Stimulated activated CD8-positive, alpha-beta memory T cell treated with anti-CD3 and anti-CD28 coated beads, Interleukin-7, amount 100 ng/mL, for 24 hours (primary cell): ENCODE results near the gene NT5E.

Experiments used
- DNase-seq: peaks from one replicate; pipeline ENCODE4 v3.0.0-alpha.2; 2020; ENCODE audit warnings: low read depth

NT5E gene

DNA sequence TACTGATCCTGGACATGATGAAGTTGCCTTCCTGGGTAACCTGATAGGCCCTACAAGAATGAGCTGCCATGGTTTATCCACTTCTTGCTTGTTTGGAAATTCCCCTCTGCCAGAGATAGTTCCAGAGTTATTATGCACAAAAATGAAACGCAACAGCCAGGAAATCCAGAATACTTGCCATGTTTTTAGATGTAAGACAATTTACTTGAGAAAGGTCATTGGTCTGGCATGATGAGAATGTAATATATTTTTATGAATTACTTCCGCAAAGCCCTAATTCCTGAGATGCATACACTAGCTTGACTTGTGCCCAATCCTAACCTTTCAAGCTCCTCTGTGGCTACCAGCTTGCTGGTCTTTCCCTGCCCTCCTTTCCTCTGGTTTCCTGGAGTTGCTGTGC lies 27.9 kb upstream of the NT5E start:
- DNase-seq = no peak

DNA sequence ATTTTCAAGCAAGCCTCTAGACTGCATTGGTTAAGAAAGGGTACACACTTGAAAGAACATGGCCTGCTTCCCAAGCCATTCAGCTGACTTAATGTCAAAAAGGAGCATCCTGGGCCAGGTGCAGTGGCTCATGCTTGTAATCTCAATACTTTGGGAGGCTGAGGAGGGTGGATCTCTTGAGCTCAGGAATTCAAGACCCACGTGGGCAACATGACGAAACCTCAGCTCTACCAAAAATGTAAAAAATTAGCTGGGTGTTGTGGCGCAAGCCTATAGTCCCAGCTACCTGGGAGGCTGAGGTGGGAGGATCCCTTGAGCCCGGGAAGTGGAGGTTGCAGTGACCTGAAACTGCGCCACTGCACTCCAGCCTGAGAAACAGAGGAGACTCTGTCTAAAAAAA lies 26.9 kb upstream of the NT5E start:
- DNase-seq = no peak

DNA sequence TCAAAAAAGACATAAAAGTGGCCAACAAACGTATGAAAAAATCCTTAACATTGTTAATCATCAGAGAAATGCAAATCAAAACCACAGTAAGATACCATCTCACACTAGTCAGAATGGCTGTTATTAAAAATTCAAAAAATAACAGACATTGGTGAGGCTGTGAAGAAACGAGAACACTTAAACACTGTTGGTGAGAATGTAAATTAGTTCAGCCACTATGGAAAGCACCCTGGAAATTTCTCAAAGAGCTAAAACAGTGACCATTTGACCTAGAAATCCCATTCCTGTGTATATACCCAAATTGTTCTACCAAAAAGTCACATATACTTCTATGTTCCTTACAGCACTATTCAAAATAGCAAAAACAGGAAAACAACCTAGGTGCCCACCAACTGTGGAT lies 24.9 kb upstream of the NT5E start:
- DNase-seq = no peak

DNA sequence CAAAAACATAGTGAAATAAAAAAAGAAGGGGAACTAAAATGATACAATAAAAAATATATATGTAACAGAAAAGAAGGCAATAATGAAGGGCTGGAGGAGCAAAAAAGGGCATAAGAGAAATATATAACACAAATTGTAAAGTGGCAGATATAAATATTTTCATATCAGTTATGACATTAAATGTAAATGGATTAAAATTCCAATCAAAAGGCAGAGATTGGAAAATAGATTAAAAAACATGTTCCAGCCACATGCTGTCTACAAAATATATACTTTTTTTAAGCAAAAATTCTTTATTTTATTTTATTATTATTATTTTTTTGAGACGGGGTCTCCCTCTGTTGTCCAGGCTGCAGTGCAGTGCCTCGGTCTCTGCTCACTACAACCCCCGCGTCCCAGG lies 23.9 kb upstream of the NT5E start:
- no peak for DNase-seq

DNA sequence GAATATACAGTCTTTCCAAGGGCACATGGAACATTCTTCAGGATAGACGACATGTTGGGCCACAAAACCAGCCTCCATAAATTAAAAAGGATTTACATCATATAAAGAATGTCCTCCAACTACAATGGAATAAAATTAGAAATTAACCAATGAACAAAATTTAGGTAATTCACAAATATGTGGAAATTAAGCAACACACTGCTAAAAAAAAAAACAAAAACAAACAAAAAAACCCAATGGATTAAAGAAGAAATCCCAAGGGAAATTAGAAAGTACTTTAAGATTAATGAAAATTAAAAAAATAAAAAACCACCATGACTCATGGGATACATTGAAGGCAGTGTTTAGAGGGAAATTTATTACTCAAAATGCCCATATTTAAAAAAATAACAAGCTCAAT lies 21.4 kb upstream of the NT5E start:
- no peak for DNase-seq

DNA sequence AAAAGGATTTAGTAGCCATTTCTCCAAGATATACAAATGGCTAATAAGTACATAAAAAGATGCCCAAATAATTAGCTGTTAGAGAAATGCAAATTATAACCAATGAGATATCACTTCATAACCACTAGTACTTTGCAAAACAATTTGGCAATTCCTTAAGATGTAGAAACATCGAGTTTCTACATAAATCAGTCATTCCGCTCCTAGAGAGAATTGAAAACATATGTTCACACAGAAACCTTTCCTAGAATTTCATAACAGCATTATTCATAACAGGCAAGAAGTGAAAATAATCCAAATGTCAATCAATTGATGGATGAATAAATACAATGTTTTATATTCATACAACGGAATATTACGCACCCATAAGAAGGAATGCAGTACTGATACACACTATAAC lies 20.5 kb upstream of the NT5E start:
- DNase-seq = no peak

DNA sequence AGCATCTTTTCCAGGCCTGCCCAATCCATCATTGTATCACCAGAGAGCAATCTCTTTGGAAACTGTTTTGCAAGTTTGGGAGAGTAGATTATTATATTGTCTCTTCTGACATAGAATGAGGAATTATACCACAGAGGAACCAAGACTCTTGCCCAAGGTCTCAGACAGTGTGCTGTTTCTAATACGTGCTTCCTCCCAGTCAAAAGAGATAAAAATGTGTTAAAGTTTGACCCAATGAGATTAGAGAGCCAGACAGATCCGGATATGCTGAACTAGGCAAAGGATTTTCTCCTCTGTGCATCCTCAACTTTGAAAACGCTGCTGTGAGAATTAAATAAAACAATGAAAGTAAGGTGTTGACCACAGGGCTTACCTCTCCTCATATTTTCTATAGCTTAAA lies 18.6 kb upstream of the NT5E start:
- no peak for DNase-seq

DNA sequence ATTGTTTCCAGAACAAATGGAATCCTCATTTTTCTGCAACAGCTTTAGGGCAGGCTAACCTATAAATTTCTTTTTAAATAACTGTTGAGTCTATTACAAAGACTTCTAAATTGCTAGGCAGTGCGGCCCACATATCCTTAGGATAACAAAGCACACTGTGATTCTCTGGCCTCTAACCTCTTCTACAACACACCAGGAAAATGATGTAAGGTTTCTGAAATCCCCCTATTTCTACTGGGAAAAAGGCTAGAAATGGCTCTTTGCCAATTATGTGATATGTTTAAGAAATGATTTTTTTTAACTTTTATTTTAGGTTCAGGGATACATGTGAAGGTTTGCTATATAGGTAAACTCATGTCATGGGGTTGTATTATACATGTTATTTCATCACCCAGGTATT lies 17.3 kb upstream of the NT5E start:
- DNase-seq = no peak

DNA sequence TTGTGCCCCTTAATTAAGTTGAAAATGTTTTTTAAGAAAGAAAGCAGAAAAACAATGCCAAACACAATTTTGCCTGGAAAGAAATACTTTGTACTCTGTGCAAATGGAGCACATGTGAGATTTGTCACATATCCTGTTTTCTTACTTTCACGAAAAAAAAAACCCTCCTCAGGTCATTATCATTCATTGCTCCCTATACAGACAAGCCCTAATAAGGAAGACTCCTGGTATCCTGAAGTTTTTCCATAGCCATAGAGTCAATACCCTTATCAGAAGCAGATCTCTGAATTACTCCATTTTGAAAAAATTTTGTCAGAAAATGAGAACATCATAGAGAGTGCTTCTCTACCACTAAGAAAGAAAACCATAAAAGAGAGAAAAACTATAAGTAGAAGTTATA lies 14.0 kb upstream of the NT5E start:
- no peak for DNase-seq

DNA sequence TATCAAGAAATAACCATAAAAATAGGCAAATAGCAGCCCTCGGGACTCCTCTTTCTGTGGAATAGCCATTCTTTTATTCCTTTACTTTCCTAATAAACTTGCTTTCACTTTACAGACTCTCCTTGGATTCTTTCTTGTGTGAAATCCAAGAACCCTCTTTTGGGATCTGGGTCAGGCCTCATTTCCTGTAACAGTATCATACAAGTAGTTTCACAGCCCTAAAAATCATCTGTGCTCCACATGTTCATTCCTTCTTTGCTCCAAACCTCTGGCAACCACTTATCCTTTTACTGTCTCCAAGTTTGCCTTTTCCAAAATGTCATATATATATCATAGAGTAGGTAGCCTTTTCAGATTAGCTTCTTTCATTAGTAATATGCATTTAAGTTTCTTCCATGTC lies 13.5 kb upstream of the NT5E start:
- no peak for DNase-seq

DNA sequence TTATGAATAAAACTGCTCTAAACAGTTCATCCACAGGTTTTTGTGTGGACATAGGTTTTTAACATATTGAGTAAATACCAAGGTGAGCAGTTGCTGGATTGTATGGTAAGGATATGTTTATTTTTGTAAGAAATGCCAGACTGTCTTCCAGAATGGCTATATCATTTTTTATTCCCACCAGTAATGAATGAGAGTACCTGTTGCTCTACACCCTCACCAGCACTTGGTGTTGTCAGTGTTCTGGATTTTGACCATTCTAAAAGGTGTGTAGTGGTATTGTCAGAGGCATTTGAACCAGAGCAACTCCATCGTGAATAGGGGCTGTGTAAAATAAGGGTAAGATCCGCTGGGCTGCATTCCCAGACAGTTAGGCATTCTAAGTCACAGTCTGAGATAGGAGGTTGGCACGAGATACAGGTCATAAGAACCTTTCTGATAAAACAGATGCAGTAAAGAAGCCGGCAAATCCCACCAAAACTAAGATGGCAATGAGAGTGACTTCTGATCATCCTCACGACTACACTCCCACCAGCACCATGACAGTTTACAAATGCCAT lies 12.9 kb upstream of the NT5E start:
- DNase-seq = no peak

DNA sequence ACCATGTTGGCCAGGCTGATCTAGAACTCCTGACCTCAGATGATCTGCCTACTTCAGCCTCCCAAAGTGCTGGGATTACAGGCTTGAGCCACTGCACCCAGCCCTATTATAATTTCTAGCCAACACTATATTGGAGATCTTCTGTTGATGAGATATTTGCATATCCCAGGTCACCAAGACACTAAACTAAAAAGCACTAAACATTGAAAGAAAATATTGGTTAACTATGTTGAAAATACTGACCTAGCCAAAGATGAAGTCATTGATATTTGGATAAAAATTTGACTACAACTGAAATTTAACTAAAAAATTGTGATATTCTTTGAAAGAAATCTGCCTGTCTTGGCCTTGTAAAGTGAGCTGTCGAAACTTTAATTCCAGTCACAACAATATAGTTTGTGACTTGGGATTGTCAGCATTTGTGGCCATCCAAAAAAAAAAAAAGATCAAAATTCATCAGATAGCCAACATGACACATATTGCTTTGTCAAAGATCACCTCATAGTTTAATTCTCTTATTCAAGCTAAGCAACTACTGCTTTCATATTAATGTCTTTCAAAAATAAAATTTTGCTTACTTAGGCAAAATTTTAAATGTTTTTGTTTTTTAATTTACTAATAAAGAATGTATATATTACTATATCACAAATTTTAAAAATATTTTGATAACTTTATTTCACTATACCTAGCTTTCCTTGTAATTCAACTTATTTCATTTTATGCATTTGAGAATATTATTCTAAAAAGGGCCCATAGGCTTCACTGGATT lies 6.3 kb upstream of the NT5E start:
- no peak for DNase-seq

DNA sequence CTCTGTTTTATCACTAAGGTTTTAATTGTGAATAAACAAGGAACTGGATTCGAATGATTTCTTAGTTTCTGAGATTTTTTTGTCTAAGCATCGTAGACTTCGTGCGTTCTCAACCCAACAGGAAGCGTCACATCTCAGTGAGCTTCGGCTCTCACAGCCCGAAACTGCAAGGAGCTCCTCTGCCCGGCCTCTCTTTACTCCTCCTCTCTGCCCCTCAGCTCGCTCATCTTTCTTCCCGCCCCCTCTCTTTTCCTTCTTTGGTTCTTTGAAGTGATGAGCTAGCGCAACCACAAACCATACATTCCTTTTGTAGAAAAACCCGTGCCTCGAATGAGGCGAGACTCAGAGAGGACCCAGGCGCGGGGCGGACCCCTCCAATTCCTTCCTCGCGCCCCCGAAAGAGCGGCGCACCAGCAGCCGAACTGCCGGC lies 480 bp upstream of the NT5E start:
- DNase-seq = no peak

DNA sequence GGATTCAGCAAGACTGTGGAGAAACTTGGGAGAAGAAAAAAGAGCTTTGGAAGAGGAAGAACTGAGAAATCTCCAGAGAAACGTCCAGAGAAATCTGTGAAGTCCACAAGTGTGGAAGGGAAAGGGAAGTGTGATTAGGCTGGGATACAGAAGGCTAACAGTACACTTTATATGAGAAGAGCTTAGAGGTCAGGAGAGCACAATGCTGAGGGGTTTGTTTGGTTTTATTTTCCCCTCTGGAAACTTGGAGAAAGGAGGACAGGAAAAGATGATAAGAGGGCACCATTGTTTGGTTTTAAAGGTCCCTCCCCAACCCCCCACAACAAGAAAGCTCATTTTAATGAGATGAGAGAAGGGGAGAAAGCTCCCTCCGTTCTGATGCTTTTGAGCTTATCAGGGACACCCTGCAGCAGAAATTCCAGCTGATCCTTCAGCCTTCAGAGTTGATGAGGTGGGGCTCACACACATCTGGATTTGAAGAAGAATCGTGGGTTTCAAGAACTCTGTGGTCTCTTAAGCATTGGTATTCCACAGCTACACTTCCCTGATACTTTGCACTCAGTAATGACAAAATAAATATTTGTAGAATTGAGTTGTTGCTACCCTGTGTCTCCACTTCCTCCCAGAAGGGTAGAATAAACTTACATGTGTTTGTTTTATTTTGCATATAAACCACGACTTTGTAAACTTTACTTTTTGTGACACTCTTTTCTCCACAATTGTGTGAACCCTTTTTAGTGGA lies 1.9 kb downstream of the NT5E start:
- no peak for DNase-seq

DNA sequence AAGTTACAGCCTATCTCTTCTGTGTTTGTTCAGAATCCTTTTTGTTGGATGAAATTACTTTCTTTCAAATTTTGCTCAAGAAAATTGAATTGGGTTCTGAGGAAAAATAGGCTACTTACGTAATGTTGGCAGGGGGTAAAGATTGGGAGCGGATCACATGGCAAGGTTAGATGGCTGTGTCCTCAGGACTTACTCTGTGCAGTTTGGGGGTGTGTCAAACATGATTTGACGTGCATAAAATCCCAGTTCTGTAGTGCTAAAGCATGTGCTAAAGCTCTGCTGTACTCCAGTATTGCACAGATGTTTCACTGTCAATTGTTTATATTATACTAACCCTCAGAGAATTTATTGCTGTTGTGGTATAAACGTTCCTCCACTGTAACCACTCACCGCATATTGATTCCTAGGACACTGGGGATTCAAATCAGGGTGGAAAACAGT lies 2.6 kb downstream of the NT5E start:
- no peak for DNase-seq

DNA sequence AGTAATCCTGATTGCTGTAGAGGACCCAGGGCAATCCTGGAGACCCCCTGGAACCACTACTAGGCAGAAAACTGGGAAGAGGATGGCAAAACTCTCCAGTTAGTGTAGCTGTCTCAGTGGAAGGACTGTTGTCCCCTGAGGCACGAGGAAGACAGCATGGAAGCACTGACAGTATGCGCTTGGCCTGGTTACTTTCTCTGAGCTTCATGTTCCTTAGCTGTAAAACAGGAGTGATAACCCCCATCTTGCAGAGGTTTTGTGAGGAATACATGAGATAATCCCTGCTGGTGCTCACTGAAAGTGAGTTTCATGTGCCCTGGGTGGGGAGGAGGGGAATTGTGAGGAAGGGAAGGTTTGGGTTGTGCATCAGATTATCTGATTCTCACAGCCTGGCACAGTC lies 3.2 kb downstream of the NT5E start:
- no peak for DNase-seq

DNA sequence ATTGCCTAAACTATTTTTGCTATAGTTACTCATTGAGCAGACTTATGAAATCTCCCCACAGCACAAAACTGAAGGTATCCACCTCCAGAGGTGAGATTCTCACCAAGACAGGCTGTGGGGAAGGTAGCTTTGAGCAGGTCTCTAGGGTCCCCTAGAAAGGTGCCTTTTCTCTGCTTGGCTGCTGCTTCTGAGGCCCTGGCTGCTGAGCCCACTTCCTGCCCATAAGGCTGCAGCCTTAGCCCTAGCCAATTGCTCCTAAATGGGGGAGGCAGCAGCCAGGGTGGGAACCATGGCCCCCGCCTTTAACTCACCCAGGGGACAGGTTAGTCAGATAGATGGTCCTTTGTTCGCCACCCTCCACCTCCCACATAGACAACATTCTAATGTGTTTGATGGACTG lies 3.6 kb downstream of the NT5E start:
- no peak for DNase-seq

DNA sequence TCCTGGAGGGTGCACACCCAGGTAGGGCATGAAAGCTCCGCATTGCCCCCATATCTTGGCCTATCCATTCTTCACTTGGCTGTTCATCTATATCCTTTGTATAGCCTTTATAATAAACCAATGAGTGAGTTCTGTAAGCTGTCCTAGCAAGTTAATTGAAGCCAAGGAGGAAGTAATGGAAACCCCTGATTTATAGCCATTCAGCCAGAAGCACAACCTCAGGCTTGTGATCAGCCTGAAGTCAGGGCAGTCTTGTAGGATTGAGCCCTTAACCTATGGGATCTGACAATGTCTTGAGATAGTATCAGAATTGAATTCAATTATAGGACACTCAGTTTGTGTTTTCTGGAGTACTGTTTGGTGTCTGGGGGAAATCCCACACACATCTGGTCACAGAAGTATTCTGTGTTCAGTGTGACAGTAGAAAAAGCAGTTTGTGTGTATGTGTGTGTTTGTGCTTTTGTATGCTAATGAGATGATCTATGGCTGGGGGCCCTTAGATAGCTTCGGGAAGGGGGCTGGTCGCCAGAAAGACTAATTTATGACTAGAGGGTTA lies 5.7 kb downstream of the NT5E start:
- DNase-seq = no peak

DNA sequence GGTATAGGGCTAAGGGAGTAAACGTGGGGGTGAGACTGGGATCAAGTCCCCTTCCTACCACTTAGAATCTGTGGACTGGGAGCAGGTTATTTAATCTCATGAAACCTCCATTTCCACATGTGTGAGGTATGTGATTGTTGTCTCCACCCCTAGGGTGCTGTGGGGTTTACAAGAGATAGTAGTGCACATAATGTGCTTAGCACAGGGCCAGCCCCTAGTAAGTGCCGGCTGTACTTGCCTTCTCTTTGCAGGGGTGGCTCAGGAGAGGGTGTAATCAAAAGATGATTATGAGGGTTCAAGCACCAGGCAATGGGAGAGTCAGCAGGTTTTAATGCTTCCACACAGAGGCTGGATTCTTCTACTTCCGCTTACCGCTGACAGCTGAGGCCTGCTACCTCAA lies 6.9 kb downstream of the NT5E start:
- no peak for DNase-seq

DNA sequence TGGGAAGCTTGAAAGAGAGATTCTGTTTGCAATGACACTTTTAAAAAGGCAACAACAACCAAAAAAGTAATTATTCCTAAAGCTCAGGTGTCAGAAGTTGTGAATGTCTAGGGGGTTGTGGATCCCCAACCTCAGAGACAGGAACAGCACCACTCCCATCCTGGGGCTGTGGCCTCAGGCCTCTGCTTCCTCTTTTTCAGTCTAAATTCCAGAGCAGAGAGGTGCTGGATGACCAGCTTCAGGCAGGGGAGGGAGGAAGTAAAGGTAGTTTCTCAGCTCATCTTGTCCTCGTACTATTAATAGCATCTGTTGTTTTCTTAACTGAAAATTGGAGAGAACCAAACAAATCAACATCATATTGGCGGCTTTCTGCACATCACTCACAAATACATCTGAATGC lies 8.3 kb downstream of the NT5E start:
- DNase-seq = no peak

DNA sequence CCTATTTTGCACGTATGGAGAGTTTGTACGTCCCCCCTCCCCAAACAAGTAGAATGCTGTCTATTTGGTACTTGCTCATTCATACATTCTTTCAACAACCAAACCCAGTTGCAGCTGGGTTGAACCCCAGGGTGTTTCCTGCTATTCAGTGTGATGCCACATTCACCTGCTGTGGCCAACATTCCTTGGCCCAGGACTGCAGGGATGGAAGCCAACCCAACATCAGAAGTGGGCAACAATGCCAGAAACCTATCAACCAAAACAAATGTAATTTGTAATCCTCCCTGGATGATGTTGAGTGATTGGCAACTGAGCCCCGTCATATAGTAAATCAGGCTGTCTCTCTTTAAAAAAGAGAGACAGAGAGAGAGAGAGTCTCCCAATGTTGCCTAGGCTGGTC lies 8.9 kb downstream of the NT5E start:
- DNase-seq = no peak

DNA sequence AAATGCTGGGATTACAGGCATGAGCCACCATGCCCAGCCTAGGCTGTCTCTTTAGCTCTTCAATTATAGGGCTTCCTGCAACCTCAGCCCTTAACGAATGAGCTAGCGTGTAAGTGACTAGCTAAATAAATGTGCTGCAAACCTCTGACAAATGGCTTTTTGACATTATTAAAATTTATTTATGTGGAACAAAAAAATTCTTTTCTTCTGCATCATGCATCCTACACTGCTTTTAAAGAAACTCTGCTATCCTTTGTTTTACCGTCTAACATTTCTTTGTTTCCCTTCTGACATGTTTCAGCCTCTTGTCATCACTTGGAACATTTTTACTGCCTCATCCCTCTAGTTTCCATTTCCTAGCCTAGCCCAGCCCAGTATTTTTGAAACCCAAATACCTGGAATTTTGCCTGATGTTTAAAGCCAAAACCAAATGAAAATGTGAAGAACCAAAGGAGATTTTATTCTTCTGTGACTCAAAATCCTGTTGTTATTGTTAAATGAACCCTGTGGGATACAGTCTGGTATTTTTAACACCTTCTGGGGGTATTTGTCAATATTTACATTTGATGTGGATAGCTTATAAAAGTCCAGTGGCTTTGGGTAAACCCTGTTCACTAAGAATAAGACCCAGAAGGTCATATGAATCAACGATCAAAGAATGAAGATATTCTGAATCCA lies 9.5 kb downstream of the NT5E start:
- no peak for DNase-seq
